ENCODE measurements around the gene CCDC73.

DNA sequence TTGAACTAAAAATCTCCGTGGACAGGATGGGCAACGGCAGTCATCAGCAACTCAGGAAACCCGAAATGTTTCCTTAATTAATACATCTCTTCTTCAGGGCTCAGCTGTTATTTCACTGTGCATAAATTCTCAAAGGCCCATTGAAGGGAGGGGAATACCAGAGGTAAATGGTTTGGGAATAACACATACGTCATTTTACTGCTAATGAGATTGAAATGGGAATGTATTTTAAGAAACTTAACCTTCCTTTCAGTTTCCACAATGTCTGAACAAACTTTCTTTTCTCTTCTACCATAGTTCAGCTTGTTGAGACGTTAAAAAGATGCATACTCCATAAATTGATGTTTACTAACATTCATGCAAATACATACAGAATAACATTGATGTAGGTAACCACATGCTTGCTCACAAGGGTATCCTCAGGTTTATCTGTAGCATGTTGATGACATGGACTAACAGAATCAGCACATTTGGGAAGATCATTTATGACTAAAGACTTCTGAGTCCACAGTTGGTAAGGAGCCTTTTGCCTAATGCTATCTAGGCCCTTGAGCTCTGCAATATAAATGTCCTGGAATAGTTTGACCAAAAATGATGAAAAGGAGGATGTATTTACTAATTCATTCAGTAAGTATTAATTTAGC is 27.6 kb upstream of the CCDC73 start:
- TF ChIP-seq, protein P1, sequence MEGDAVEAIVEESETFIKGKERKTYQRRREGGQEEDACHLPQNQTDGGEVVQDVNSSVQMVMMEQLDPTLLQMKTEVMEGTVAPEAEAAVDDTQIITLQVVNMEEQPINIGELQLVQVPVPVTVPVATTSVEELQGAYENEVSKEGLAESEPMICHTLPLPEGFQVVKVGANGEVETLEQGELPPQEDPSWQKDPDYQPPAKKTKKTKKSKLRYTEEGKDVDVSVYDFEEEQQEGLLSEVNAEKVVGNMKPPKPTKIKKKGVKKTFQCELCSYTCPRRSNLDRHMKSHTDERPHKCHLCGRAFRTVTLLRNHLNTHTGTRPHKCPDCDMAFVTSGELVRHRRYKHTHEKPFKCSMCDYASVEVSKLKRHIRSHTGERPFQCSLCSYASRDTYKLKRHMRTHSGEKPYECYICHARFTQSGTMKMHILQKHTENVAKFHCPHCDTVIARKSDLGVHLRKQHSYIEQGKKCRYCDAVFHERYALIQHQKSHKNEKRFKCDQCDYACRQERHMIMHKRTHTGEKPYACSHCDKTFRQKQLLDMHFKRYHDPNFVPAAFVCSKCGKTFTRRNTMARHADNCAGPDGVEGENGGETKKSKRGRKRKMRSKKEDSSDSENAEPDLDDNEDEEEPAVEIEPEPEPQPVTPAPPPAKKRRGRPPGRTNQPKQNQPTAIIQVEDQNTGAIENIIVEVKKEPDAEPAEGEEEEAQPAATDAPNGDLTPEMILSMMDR (IDR thresholded peaks at IDR 0.05), result no peak
- TF ChIP-seq POLR2A (IDR thresholded peaks at IDR 0.05), result no peak
